Keratinocyte (primary cell): ENCODE measurements around the gene FIBP. TPM values are rescaled to one million over a fixed set of nuclear protein-coding genes. Genes with fewer than 3 reads are reported as not detected.

ENCODE experiments used
- DNase-seq: peaks from one replicate; pipeline ENCODE4 v3.0.0-alpha.2; 2011; ENCODE audit warnings: low read depth, missing footprints, low spot score
- FAIRE-seq: peaks from 2 replicates; lab custom pipeline; 2011; peaks lifted over from hg19 to GRCh38; lab: Jason Lieb, UNC
- H2AFZ ChIP-seq: 2 replicates; pipeline ENCODE4 v1.6.0; 2012; ENCODE audit warnings: low read length, control low read depth, inconsistent platforms; ENCODE audit not compliant: control insufficient read depth
- H3K27ac ChIP-seq: 2 replicates; pipeline ENCODE4 v1.5.1; 2011; ENCODE audit warnings: low read length; ENCODE audit not compliant: control insufficient read depth, insufficient read depth
- H3K27me3 ChIP-seq: 3 replicates; pipeline ENCODE4 v1.6.0; 2011; ENCODE audit warnings: low read length; ENCODE audit not compliant: control insufficient read depth, insufficient read depth; ENCODE audit errors: extremely low read depth
- H3K36me3 ChIP-seq, 2 experiments: 2 replicates in 1 of 2; 3 replicates in 1 of 2; pipeline ENCODE4 v1.5.1; 2011; ENCODE audit warnings: low read length in 2 of 2, mild to moderate bottlenecking in 1 of 2; ENCODE audit not compliant: control insufficient read depth in 2 of 2, insufficient read depth in 2 of 2; ENCODE audit errors: extremely low read depth in 1 of 2
- H3K4me1 ChIP-seq: 3 replicates; pipeline ENCODE4 v1.5.1; 2011; ENCODE audit warnings: low read length; ENCODE audit not compliant: control insufficient read depth, insufficient read depth; ENCODE audit errors: extremely low read depth
- H3K4me2 ChIP-seq: 3 replicates; pipeline ENCODE4 v1.6.0; 2011; ENCODE audit warnings: low read depth, low read length; ENCODE audit not compliant: control insufficient read depth, insufficient read depth; ENCODE audit errors: extremely low read depth
- H3K4me3 ChIP-seq, 3 experiments: fragments of 200-600 bp in 1 of 3; sonication (generic) in 1 of 3; 2 replicates in 2 of 3; 3 replicates in 1 of 3; pipeline ENCODE4 v1.5.1; 2011 to 2016; ENCODE audit warnings: low read length in 3 of 3, mild to moderate bottlenecking in 3 of 3, control low read depth in 2 of 3, inconsistent platforms in 1 of 3, low read depth in 1 of 3, mixed read lengths in 1 of 3, mixed run types in 1 of 3, moderate library complexity in 1 of 3; ENCODE audit not compliant: control insufficient read depth in 2 of 3, insufficient read depth in 2 of 3; ENCODE audit errors: extremely low read depth in 1 of 3
- H3K79me2 ChIP-seq: 2 replicates; pipeline ENCODE4 v1.6.0; 2012; ENCODE audit warnings: low read length; ENCODE audit not compliant: control insufficient read depth, insufficient read depth
- H3K9ac ChIP-seq: 3 replicates; pipeline ENCODE4 v1.6.0; 2011; ENCODE audit warnings: low read length; ENCODE audit not compliant: control insufficient read depth, insufficient read depth; ENCODE audit errors: extremely low read depth
- H3K9me1 ChIP-seq: 3 replicates; pipeline ENCODE4 v1.6.0; 2011; ENCODE audit warnings: low read length; ENCODE audit not compliant: control insufficient read depth, insufficient read depth; ENCODE audit errors: extremely low read depth
- H3K9me3 ChIP-seq: 2 replicates; pipeline ENCODE4 v1.5.1; 2012; ENCODE audit warnings: low read depth, low read length; ENCODE audit not compliant: control insufficient read depth
- H4K20me1 ChIP-seq: 3 replicates; pipeline ENCODE4 v1.6.0; 2011; ENCODE audit warnings: low read length; ENCODE audit not compliant: control insufficient read depth, insufficient read depth; ENCODE audit errors: extremely low read depth
- CTCF ChIP-seq, 3 experiments: IDR thresholded peaks in 1 of 3; conservative IDR thresholded peaks in 1 of 3; optimal IDR thresholded peaks in 1 of 3; 2 replicates in 2 of 3; 3 replicates in 1 of 3; pipeline versions ENCODE3 to v1.5.1; 2011; ENCODE audit warnings: low read length in 3 of 3, mild to moderate bottlenecking in 3 of 3, moderate library complexity in 2 of 3, control low read depth in 1 of 3, inconsistent platforms in 1 of 3; ENCODE audit not compliant: insufficient read depth in 2 of 3; ENCODE audit errors: extremely low read depth in 1 of 3
- EZH2 ChIP-seq: IDR thresholded peaks from one replicate; pipeline ENCODE4 v1.6.1; 2012; ENCODE audit warnings: inconsistent platforms, mild to moderate bottlenecking, low read length, moderate library complexity
- dilution Hi-C: fragments of 300-500 bp; cut with MboI; formaldehyde crosslinking; loops from one replicate; pipeline ENCODE4 v1.7.0; 2020; ENCODE audit warnings: low sequenced_read_pairs; ENCODE audit not compliant: extremely low pct_ligation_motif_present
- polyA minus RNA-seq, 3 experiments: library from RNA; depleted of rRNA, polyadenylated mRNA; stranded (reverse); fragments of >200 nt; gene quantifications; 1 replicate in 1 of 3; 2 replicates in 1 of 3; 3 replicates in 1 of 3; pipeline ENCODE4 v1.2.3, GENCODE V29; 2011
- polyA plus RNA-seq, 5 experiments: library from polyadenylated mRNA; depleted of rRNA in 3 of 5; stranded (reverse) in 3 of 5; stranded (forward) in 1 of 5; unstranded in 1 of 5; fragments of >200 nt; gene quantifications; 1 replicate in 1 of 5; 2 replicates in 3 of 5; 3 replicates in 1 of 5; pipeline versions ENCODE4 v1.2.1 to v1.2.3, GENCODE V29; 2011 to 2012; ENCODE audit warnings: missing spikeins in 2 of 5, low read depth in 1 of 5, low replicate concordance in 1 of 5

Gene FIBP
- 83.0 to 104 TPM (median 95.1 TPM) in 3 replicates for polyA plus RNA-seq
- polyA plus RNA-seq (2011; ENCODE audit: low read depth), result 22.0 TPM
- polyA plus RNA-seq (2011; cell fraction: cytosol; rRNA removed), result 93.5 and 140 TPM in 2 replicates
- 46.6 and 47.5 TPM in 2 replicates for polyA plus RNA-seq (2011; cell fraction: nucleus; rRNA removed)
- polyA plus RNA-seq (2012; ENCODE audit: low replicate concordance), result 72.0 and 94.4 TPM in 2 replicates
- polyA minus RNA-seq, result 85.8 to 127 TPM (median 106 TPM) in 3 replicates
- polyA minus RNA-seq (2011; cell fraction: cytosol; rRNA and poly(A)+ RNA removed), result 169 TPM
- polyA minus RNA-seq (2011; cell fraction: nucleus; rRNA and poly(A)+ RNA removed), result 40.3 and 41.0 TPM in 2 replicates

- peaks cover 22% of the 10 kb centered on the region for H3K79me2 ChIP-seq
Measured at GRCh38 chr11:65888163-65888814, at the start of gene FIBP. Gene FIBP (minus strand): TSS chr11:65888471. CDS start chr11:65888418, 53 bp downstream.

GRCh38 chr11:65937766-65938165, 49.5 kb upstream of the FIBP start:
- no peak overlapping the region for H2AFZ ChIP-seq
- dilution Hi-C loops, result no loop called here
- H3K4me3 ChIP-seq, result no peak overlapping the region
- H3K79me2 ChIP-seq, result no peaks in the 10 kb centered on the region
- no peak overlapping the region for H3K27ac ChIP-seq
- no peaks in the 10 kb centered on the region for H3K27me3 ChIP-seq
- no peak for FAIRE-seq
- H3K4me1 ChIP-seq, result peaks cover 11% of the 10 kb centered on the region
- no peak for TF ChIP-seq CTCF (optimal IDR thresholded peaks at IDR 0.05 in 1 of 3, IDR thresholded peaks at IDR 0.05 in 1 of 3, conservative IDR thresholded peaks at IDR 0.05 in 1 of 3; ENCODE audit: extremely low read depth in 1 of 3, insufficient read depth in 2 of 3, low read length in 3 of 3)
- no peak for TF ChIP-seq EZH2
- H4K20me1 ChIP-seq, result no peaks in the 10 kb centered on the region
- no peaks in the 10 kb centered on the region for H3K9me3 ChIP-seq
- DNase-seq, result no peak
- no peaks in the 10 kb centered on the region for H3K9me1 ChIP-seq
- no peak overlapping the region for H3K4me2 ChIP-seq
- no peak overlapping the region for H3K9ac ChIP-seq
- H3K36me3 ChIP-seq, result no peaks in the 10 kb centered on the region

More at GRCh38 chr11:65888163-65888814, at the start of gene FIBP:
- peak within 1 kb of the TSS; percentile 70 for H3K27ac ChIP-seq
- peaks cover 38% of the 10 kb centered on the region for H3K4me1 ChIP-seq
- H3K9me1 ChIP-seq, result no peaks in the 10 kb centered on the region
- peak within 1 kb of the TSS; percentile 85 for H2AFZ ChIP-seq
- peak within 1 kb of the TSS; percentile 92 for H3K4me2 ChIP-seq
- TF ChIP-seq EZH2 (no peak), CTCF (optimal IDR thresholded peaks at IDR 0.05 in 1 of 3, IDR thresholded peaks at IDR 0.05 in 1 of 3, conservative IDR thresholded peaks at IDR 0.05 in 1 of 3; ENCODE audit: extremely low read depth in 1 of 3, insufficient read depth in 2 of 3, low read length in 3 of 3) (peak; percentile 68 to 94 (median 69))
- peak within 1 kb of the TSS; percentile 60 to 91 (median 89) for H3K4me3 ChIP-seq
- no peak for DNase-seq
- FAIRE-seq, result no peak
- dilution Hi-C loops, result no loop called here
- peak within 1 kb of the TSS; percentile 67 for H3K9ac ChIP-seq
- H3K36me3 ChIP-seq, result peaks cover 30 to 48% of the 10 kb centered on the region in 2 experiments
- H3K27me3 ChIP-seq, result no peaks in the 10 kb centered on the region
- H3K9me3 ChIP-seq, result no peaks in the 10 kb centered on the region
- peaks cover 13% of the 10 kb centered on the region for H4K20me1 ChIP-seq
